ENCODE measurements around the gene TGFB1I1.
"Not testable (repeated sequence)": the region's sequence is repeated elsewhere in the genome, so short reads cannot be mapped to it uniquely, and the experiment has no call there.

Gene TGFB1I1

DNA sequence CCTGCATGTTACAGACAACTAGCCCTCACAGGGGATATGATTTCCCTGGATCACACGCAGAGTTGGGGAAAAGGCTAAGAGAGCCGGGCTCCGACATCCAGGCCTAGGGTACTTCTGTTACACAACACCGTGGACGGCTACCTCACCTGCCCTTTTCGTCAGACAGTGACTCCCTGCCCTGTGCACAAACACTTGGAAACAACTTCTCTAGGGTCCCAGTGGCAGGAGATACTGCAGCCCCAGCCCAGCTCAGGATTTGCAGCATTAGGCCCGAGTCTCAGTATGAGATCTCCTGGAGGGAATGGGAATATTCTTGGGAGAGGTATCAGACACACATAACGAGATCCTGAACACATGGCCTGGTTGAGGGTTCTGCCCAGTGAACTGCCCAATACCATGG, 28.0 kb downstream of the TGFB1I1 start:
- H3K4me3 ChIP-seq (ENCODE audit: control insufficient read depth, low read depth, low read length), result no peak overlapping the region
- TF ChIP-seq, protein P1, sequence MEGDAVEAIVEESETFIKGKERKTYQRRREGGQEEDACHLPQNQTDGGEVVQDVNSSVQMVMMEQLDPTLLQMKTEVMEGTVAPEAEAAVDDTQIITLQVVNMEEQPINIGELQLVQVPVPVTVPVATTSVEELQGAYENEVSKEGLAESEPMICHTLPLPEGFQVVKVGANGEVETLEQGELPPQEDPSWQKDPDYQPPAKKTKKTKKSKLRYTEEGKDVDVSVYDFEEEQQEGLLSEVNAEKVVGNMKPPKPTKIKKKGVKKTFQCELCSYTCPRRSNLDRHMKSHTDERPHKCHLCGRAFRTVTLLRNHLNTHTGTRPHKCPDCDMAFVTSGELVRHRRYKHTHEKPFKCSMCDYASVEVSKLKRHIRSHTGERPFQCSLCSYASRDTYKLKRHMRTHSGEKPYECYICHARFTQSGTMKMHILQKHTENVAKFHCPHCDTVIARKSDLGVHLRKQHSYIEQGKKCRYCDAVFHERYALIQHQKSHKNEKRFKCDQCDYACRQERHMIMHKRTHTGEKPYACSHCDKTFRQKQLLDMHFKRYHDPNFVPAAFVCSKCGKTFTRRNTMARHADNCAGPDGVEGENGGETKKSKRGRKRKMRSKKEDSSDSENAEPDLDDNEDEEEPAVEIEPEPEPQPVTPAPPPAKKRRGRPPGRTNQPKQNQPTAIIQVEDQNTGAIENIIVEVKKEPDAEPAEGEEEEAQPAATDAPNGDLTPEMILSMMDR (IDR thresholded peaks at IDR 0.05; ENCODE audit: control insufficient read depth, insufficient read depth, low read depth, low read length, missing control alignments), result no peak
- DNase-seq (ENCODE audit: low read depth), result no peak

GRCh38 chr16:31501226-31501965, 29.4 kb downstream of the TGFB1I1 start:
- DNase-seq (ENCODE audit: low read depth), result no peak
- no peak overlapping the region for H3K4me3 ChIP-seq (ENCODE audit: control insufficient read depth, low read depth, low read length)
- TF ChIP-seq, protein P1 (IDR thresholded peaks at IDR 0.05; ENCODE audit: control insufficient read depth, insufficient read depth, low read depth, low read length, missing control alignments), result no peak

- H3K4me3 ChIP-seq (ENCODE audit: control insufficient read depth, low read depth, low read length), result no peak overlapping the region
Observed at GRCh38 chr16:31501966-31502348, 30.0 kb downstream of the TGFB1I1 start.

DNA sequence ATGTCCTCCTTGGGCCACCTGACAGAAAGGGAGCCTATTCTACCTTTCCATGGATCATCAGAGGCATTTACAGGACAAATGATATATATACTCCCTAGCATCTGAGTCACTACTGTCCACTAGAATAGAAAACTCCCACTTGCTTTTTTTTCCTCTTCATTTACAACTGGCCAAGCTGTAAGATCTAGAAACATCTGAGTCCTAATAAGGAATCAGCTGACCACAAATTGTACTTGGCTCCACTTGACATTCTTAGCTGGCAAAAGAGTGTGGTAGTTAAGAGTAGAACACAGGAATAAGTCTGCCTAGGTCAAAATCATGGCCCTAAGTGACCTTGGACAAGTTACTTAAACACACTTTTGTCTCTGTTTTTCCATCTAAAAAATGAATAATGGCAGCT, 31.0 kb downstream of the TGFB1I1 start:
- no peak for DNase-seq (ENCODE audit: low read depth)
- TF ChIP-seq, protein P1 (IDR thresholded peaks at IDR 0.05; ENCODE audit: control insufficient read depth, insufficient read depth, low read depth, low read length, missing control alignments), result no peak

More at GRCh38 chr16:31501966-31502348, 30.0 kb downstream of the TGFB1I1 start:
- TF ChIP-seq, protein P1 (IDR thresholded peaks at IDR 0.05; ENCODE audit: control insufficient read depth, insufficient read depth, low read depth, low read length, missing control alignments), result no peak
- DNase-seq (ENCODE audit: low read depth), result no peak

DNA sequence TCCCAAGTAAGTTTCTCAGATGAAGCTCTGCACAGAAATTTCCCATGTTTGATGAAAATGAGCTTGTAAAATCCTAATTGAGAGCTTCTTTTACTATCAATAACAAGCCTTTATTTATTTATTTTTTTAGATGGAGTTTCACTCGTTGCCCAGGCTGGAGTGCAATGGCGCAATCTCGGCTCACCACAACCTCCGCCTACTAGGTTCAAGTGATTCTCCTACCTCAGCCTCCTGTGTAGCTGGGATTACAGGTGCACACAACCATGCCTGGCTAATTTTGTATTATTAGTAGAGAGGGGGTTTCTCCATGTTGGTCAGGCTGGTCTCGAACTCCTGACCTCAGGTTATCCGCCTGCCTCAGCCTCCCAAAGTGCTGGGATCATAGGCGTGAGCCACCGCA, 31.6 kb downstream of the TGFB1I1 start:
- H3K4me3 ChIP-seq (ENCODE audit: control insufficient read depth, low read depth, low read length); DNase-seq (ENCODE audit: low read depth): not testable (repeated sequence)

More for the DNA sequence above, 31.0 kb downstream of the TGFB1I1 start:
- no peak overlapping the region for H3K4me3 ChIP-seq (ENCODE audit: control insufficient read depth, low read depth, low read length)

- H3K4me3 ChIP-seq (ENCODE audit: control insufficient read depth, low read depth, low read length), result no peak overlapping the region
- TF ChIP-seq, protein P1 (IDR thresholded peaks at IDR 0.05; ENCODE audit: control insufficient read depth, insufficient read depth, low read depth, low read length, missing control alignments), result no peak
- no peak for DNase-seq (ENCODE audit: low read depth)
Observed at GRCh38 chr16:31504159-31504558, 32.2 kb downstream of the TGFB1I1 start.

DNA sequence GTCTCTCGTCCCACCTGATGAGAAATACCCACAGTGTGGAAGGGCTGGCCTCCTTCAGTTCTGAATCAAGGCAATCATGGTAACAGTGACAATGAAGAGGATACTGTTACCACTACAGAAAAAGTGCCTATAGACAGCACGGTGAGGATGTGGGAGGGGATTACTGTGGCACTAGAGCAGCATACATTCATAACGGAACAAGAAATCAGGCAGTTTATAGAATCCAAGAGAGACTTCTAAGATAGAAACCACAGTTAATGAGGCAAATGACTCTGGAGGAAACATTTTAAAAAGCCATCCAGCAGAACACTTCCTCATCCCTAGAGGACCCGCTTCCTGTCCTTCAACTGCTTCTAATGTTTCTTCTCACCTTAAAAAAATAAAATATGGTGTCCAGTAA, 33.5 kb downstream of the TGFB1I1 start:
- no peak for DNase-seq (ENCODE audit: low read depth)
- H3K4me3 ChIP-seq (ENCODE audit: control insufficient read depth, low read depth, low read length), result no peak overlapping the region
- TF ChIP-seq, protein P1 (IDR thresholded peaks at IDR 0.05; ENCODE audit: control insufficient read depth, insufficient read depth, low read depth, low read length, missing control alignments), result no peak
